Right atrium auricular region (tissue), 2 donors: Measurements from ENCODE around the gene UCKL1. TPM values are rescaled to one million over a fixed set of nuclear protein-coding genes. Genes with fewer than 3 reads are reported as not detected.

Experiments
- DNase-seq: peaks from one replicate; pipeline ENCODE4 v3.0.0-alpha.2; 2019; ENCODE audit warnings: low spot score
- H3K27ac ChIP-seq, 2 donors: fragments of 200-600 bp; sonication (generic); 1 replicate in 1 of 2; 2 replicates in 1 of 2; pipeline ENCODE4 v1.5.1; 2016 to 2019
- H3K27me3 ChIP-seq, 2 donors: fragments of 200-600 bp; sonication (generic); one replicate each; pipeline versions ENCODE4 v1.5.1 to v1.6.0; 2017 to 2019
- H3K36me3 ChIP-seq: fragments of 200-600 bp; sonication (generic); one replicate; pipeline ENCODE4 v1.5.1; 2016
- H3K4me1 ChIP-seq, 2 donors: fragments of 200-600 bp; sonication (generic); one replicate each; pipeline versions ENCODE4 v1.5.1 to v1.6.0; 2017 to 2019
- H3K4me3 ChIP-seq, 2 donors: fragments of 200-600 bp; sonication (generic); 1 replicate in 1 of 2; 2 replicates in 1 of 2; pipeline ENCODE4 v1.5.1; 2017 to 2019; ENCODE audit warnings: mild to moderate bottlenecking in 1 of 2, moderate library complexity in 1 of 2
- H3K9me3 ChIP-seq, 2 donors: fragments of 200-600 bp; sonication (generic); one replicate each; pipeline ENCODE4 v1.5.1; 2019
- CTCF ChIP-seq, 2 donors: fragments of 200-600 bp; sonication (generic); IDR thresholded peaks; one replicate each; pipeline ENCODE4 v1.5.1; 2019; ENCODE audit warnings: antibody characterized with exemption in 2 of 2
- microRNA counts, 2 donors: library from miRNA; unstranded; fragments of <30 nt; microRNA quantifications; one replicate each; lab custom pipeline; 2016 to 2017
- microRNA-seq, 2 donors: library from miRNA; unstranded; fragments of <30 nt; microRNA quantifications; one replicate each; pipeline ENCODE4, GENCODE V29; 2016 to 2017; ENCODE audit warnings: borderline number of aligned reads in 2 of 2, borderline replicate concordance in 1 of 2
- total RNA-seq, 2 donors: library from RNA; depleted of rRNA; stranded (reverse); fragments of >200 nt; gene quantifications; one replicate each; pipeline ENCODE4 v1.1.0, GENCODE V29; 2016

Gene UCKL1
- total RNA-seq, 2 donors from 2014 or later, result 25.9 to 27.6 TPM

DNA sequence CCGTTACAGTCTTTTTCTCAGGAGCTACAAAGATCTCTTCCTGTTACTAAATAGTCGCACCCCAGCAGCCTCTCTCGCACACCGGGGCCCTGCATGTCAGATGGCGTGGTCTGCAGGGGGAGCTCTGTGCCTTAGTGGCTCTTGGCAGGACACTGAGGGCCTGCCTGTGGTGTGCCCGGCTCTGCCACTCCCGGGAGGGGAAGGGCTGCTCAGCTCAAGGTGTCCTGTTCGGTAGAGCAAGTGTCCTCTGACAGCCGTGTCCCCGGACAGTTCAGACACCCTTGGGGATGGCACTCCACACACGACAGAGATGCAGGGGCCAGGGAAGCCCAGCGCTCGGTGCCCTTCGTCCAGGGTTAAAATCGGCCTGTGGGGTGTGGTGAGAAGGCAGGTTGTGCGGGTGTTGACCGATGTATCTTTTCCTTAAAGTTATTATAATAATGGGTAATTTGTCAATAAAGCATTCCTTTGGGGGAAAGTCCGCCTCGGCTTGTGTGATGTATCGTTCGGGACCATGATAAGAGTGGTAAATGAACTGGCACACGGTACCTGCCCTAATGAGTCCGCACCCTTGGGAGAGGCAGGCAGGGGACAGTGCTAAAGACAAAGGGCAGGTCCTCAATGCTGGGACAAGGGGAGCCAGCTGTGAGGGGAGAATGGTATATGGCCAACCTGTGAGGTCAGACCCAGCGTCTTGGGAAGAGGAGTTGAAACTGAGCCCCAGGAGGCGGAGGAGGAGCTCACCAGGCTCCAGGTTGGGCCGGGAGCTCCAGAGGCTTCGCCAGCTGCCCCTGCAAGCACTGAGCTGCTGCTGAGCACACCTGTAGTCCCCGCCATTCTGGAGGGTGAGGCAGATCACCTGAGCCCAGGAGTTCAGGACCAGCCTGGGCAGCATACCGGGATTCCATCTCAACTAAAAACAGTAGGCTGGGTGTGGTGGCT, 64.9 kb downstream of the UCKL1 start:
- H3K4me1 ChIP-seq, result peaks cover 0 to 14% of the 10 kb centered on the region in 2 donors

DNA sequence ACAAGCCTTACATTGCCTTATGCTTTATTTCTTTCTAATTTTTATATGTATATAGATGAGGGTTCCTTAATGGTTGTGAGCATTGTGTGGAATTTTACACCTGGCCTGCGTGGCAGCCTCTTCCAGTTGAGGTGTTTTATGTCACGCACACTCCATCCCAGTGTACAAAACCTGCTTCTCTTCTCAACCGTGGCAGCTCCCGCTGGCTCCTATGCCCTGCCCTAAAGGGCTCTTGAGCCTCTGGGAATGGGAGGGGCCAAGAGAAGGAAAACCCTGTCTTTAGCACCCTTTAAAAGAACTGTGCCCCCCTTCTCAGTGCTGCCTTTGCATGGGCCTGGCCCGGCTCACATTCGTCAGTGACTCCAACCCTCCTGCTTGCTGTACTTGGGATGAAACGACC, 65.6 kb downstream of the UCKL1 start:
- TF ChIP-seq CTCF (IDR thresholded peaks at IDR 0.05), result no peak
- Histone ChIP-seq H3K36me3 (peaks cover 44% of the 10 kb centered on the region), H3K4me1 (peaks cover 0 to 8% of the 10 kb centered on the region in 2 donors), H3K4me3 (no peak overlapping the region), H3K27ac (no peak overlapping the region), H3K27me3 (no peaks in the 10 kb centered on the region), H3K9me3 (no peaks in the 10 kb centered on the region)
- no peak for DNase-seq

More for the DNA sequence above, 64.9 kb downstream of the UCKL1 start:
- H3K27ac ChIP-seq, result no peak overlapping the region
- H3K36me3 ChIP-seq, result peaks cover 43% of the 10 kb centered on the region
- no peak for DNase-seq
- no peaks in the 10 kb centered on the region for H3K9me3 ChIP-seq
- no peak overlapping the region for H3K4me3 ChIP-seq
- TF ChIP-seq CTCF (IDR thresholded peaks at IDR 0.05), result no peak
- H3K27me3 ChIP-seq, result no peaks in the 10 kb centered on the region

DNA sequence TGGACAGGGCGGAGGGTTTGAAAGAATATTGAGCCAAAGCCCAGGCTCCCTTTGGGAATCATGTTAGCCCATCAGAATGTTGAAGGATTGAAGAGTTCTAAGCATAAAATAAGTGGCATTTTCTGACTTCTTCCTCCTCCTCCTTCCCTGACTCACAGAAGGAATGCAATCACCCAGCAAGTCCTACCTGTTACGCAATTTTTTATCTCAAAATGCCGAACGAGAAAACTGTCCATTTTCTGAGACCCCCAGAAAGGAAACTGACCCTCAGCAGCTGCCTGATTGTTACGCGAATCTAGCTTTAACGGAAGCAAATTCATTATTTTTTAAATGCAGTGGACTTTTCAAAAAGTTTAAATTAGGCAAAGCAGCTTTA, 66.0 kb downstream of the UCKL1 start:
- no peaks in the 10 kb centered on the region for H3K9me3 ChIP-seq
- H3K27ac ChIP-seq, result no peak overlapping the region
- no peaks in the 10 kb centered on the region for H3K27me3 ChIP-seq
- no peak for TF ChIP-seq CTCF (IDR thresholded peaks at IDR 0.05)
- H3K36me3 ChIP-seq, result peaks cover 49% of the 10 kb centered on the region
- DNase-seq, result no peak
- H3K4me3 ChIP-seq, result no peak overlapping the region
- H3K4me1 ChIP-seq, result peaks cover 0 to 8% of the 10 kb centered on the region in 2 donors

MicroRNAs encoded within 50 kb of the gene (microRNA counts, 767-probe panel; counts per million panel counts)
- 0 to 31.0 counts per million in 2 donors for microRNA hsa-miR-1914-5p (lab: Ali Mortazavi, UCI)
- 0 to 31.0 counts per million in 2 donors for microRNA hsa-miR-647 (lab: Ali Mortazavi, UCI)
- microRNA hsa-miR-941 (lab: Ali Mortazavi, UCI), result 0 to 31.0 counts per million in 2 donors

Small RNA genes lying within 50 kb of the gene (microRNA-seq; reads per million reads assigned to microRNA genes)
- gene MIR1914 (0 reads per million in 2 donors), gene MIR647 (0 reads per million in 2 donors), gene MIR941-1 (0 reads per million in 2 donors), gene MIR941-2 (0 reads per million in 2 donors), gene MIR941-3 (0 reads per million in 2 donors), gene MIR941-4 (0 reads per million in 2 donors), gene MIR941-5 (0 reads per million in 2 donors)

Other genes with a start within 250 kb of the UCKL1 start
- 10 to 100 TPM; 33.5 to 39.4 TPM for gene ARFRP1, start 248.4 kb downstream of the UCKL1 start, total RNA-seq
- gene ZGPAT, start 248.4 kb downstream of the UCKL1 start, total RNA-seq, result 10 to 100 TPM; 11.9 to 15.1 TPM
- gene LIME1, start 219.8 kb downstream of the UCKL1 start, total RNA-seq, result 1 to 10 TPM; 2.4 to 2.5 TPM
- gene SLC2A4RG, start 216.6 kb downstream of the UCKL1 start, total RNA-seq, result 10 to 100 TPM; 30.1 to 30.7 TPM
- 10 to 100 TPM; 12.2 to 17.8 TPM for gene ZBTB46, start 125.2 kb downstream of the UCKL1 start, total RNA-seq
- gene ABHD16B, start 94.9 kb downstream of the UCKL1 start, total RNA-seq, result not detected
- 10 to 100 TPM; 80.6 to 84.0 TPM for gene TPD52L2, start 91.1 kb downstream of the UCKL1 start, total RNA-seq
- 10 to 100 TPM; 41.2 to 43.8 TPM for gene DNAJC5, start 61.3 kb downstream of the UCKL1 start, total RNA-seq
- gene ZNF512B, start 13.5 kb upstream of the UCKL1 start, total RNA-seq, result 1 to 10 TPM; 7.0 to 8.3 TPM
- gene SAMD10, start 23.2 kb upstream of the UCKL1 start, total RNA-seq, result 1 to 10 TPM; 3.1 to 3.7 TPM
- gene PRPF6, start 24.7 kb upstream of the UCKL1 start, total RNA-seq, result 10 to 100 TPM; 32.9 to 43.6 TPM
- gene C20orf204, start 79.8 kb upstream of the UCKL1 start, total RNA-seq, result under 1 TPM; 0.07 to 0.35 TPM
- gene SOX18, start 93.2 kb upstream of the UCKL1 start, total RNA-seq, result 10 to 100 TPM; 15.1 to 17.2 TPM
- gene TCEA2, start 106.8 kb upstream of the UCKL1 start, total RNA-seq, result 10 to 100 TPM; 17.8 to 25.5 TPM
- 10 to 100 TPM in 1 of 2 donors, 1 to 10 TPM in 1; 7.8 to 14.1 TPM for gene RGS19, start 123.1 kb upstream of the UCKL1 start, total RNA-seq
- gene OPRL1, start 123.7 kb upstream of the UCKL1 start, total RNA-seq, result 1 to 10 TPM in 1 of 2 donors, under 1 TPM in 1; 0.75 to 1.4 TPM
- not detected for gene LKAAEAR1, start 128.0 kb upstream of the UCKL1 start, total RNA-seq
- gene NPBWR2, start 151.1 kb upstream of the UCKL1 start, total RNA-seq, result not detected
- gene MYT1, start 208.0 kb upstream of the UCKL1 start, total RNA-seq, result under 1 TPM in 1 of 2 donors, not detected in 1; 0.15 TPM